Measurements from ENCODE around the gene ENO3. TPM values are rescaled to one million over a fixed set of nuclear protein-coding genes. Genes with fewer than 3 reads are reported as not detected.

The ENO3 gene
- 4.9 and 5.0 TPM in 2 replicates for total RNA-seq

GRCh38 chr17:4950746-4951204 is at the start of gene ENO3:
TSS of gene ENO3 (plus strand) at chr17:4951119. CDS start at chr17:4951830, 711 bp downstream.

GRCh38 chr17:4903051-4903818 is 47.7 kb upstream of the ENO3 start, which contains the start of gene CHRNE:
TSS of gene CHRNE (minus strand) at chr17:4903098. CDS start at chr17:4903063, 35 bp downstream.

GRCh38 chr17:4931963-4932362 is 19.0 kb upstream of the ENO3 start, which contains the start of gene GP1BA:
TSS of gene GP1BA (plus strand) at chr17:4932277. CDS start at chr17:4932605, 328 bp downstream.

GRCh38 chr17:4939796-4940554 is 10.9 kb upstream of the ENO3 start, which contains the start of the genes RNF167 and SLC25A11:
TSS of gene RNF167 (plus strand) at chr17:4940268. CDS start at chr17:4940910, 642 bp downstream.
TSS of gene SLC25A11 (minus strand) at chr17:4940046. CDS start at chr17:4939910, 136 bp downstream.

GRCh38 chr17:4948166-4948930 is 2.6 kb upstream of the ENO3 start, which contains the start of gene PFN1:
TSS of gene PFN1 (minus strand) at chr17:4948530. CDS start at chr17:4948394, 136 bp downstream.

GRCh38 chr17:4967539-4968485 is 16.9 kb downstream of the ENO3 start, which contains the start of gene SPAG7:
TSS of gene SPAG7 (minus strand) at chr17:4967817. CDS start at chr17:4967804, 13 bp downstream.

GRCh38 chr17:4986951-4987766 is 36.2 kb downstream of the ENO3 start, which contains the start of gene CAMTA2:
TSS of gene CAMTA2 (minus strand) at chr17:4987675. CDS start at chr17:4986222, 1,453 bp downstream.

GRCh38 chr17:4997302-4998026 is 46.5 kb downstream of the ENO3 start, which contains the start of the genes INCA1 and KIF1C:
TSS of gene INCA1 (minus strand) at chr17:4997522. CDS start at chr17:4994437, 3,085 bp downstream.
TSS of gene KIF1C (plus strand) at chr17:4997950. CDS start at chr17:5000247, 2,297 bp downstream.

Other genes with a start within 250 kb of the ENO3 start
- 33.6 and 85.3 TPM in 2 replicates for gene PELP1, start 247.0 kb upstream of the ENO3 start, total RNA-seq
- 2.1 and 2.5 TPM in 2 replicates for gene ARRB2, start 240.5 kb upstream of the ENO3 start, total RNA-seq
- 8.3 and 13.4 TPM in 2 replicates for gene MED11, start 219.7 kb upstream of the ENO3 start, total RNA-seq
- gene ZMYND15, start 211.3 kb upstream of the ENO3 start, total RNA-seq, result not detected in 2 replicates
- 0.37 and 0.89 TPM in 2 replicates for gene CXCL16, start 211.2 kb upstream of the ENO3 start, total RNA-seq
- not detected in 2 replicates for gene TM4SF5, start 179.2 kb upstream of the ENO3 start, total RNA-seq
- gene VMO1, start 164.8 kb upstream of the ENO3 start, total RNA-seq, result 1.5 TPM in 1 of 2 replicates, not detected in the other
- not detected in 2 replicates for gene GLTPD2, start 162.2 kb upstream of the ENO3 start, total RNA-seq
- 92.0 and 129 TPM in 2 replicates for gene PSMB6, start 155.0 kb upstream of the ENO3 start, total RNA-seq
- gene PLD2, start 144.0 kb upstream of the ENO3 start, total RNA-seq, result 10.1 and 20.7 TPM in 2 replicates
- gene MINK1, start 117.8 kb upstream of the ENO3 start, total RNA-seq, result 30.9 and 68.0 TPM in 2 replicates
- 6.8 and 7.8 TPM in 2 replicates for gene C17orf107, start 51.6 kb upstream of the ENO3 start, total RNA-seq
- 0.23 and 0.30 TPM in 2 replicates for gene CHRNE, start 48.0 kb upstream of the ENO3 start, total RNA-seq
- gene GP1BA, start 18.8 kb upstream of the ENO3 start, total RNA-seq, result not detected in 2 replicates
- 54.8 and 63.0 TPM in 2 replicates for gene SLC25A11, start 11.1 kb upstream of the ENO3 start, total RNA-seq
- gene RNF167, start 10.9 kb upstream of the ENO3 start, total RNA-seq, result 16.9 and 20.9 TPM in 2 replicates
- 673 and 683 TPM in 2 replicates for gene PFN1, start 2.6 kb upstream of the ENO3 start, total RNA-seq
- 45.8 and 52.9 TPM in 2 replicates for gene SPAG7, start 16.7 kb downstream of the ENO3 start, total RNA-seq
- 7.1 and 13.0 TPM in 2 replicates for gene CAMTA2, start 36.6 kb downstream of the ENO3 start, total RNA-seq
- 0.18 TPM in 1 of 2 replicates, not detected in the other for gene INCA1, start 46.4 kb downstream of the ENO3 start, total RNA-seq
- 43.9 and 82.4 TPM in 2 replicates for gene KIF1C, start 46.8 kb downstream of the ENO3 start, total RNA-seq
- under 0.01 TPM in 1 of 2 replicates, not detected in the other for gene SLC52A1, start 84.3 kb downstream of the ENO3 start, total RNA-seq
- 1.2 TPM in 2 replicates for gene ZFP3, start 127.3 kb downstream of the ENO3 start, total RNA-seq
- gene ZNF232, start 160.8 kb downstream of the ENO3 start, total RNA-seq, result 4.1 and 5.3 TPM in 2 replicates
- gene USP6, start 164.9 kb downstream of the ENO3 start, total RNA-seq, result under 0.01 and 0.05 TPM in 2 replicates
- 7.8 and 8.3 TPM in 2 replicates for gene ZNF594, start 240.7 kb downstream of the ENO3 start, total RNA-seq